Head of caudate nucleus (tissue), 42 donors: ENCODE results near the gene DGKI.
A peak's percentile ranks its signal among the peaks of the same experiment; 100 is the strongest.

ENCODE experiments used
- DNase-seq, 42 donors: peaks; one replicate each; pipeline versions ENCODE4 v3.0.0 to v3.0.0-alpha.2; 2020 to 2021; ENCODE audit warnings: mixed read lengths in 7 of 42
- intact Hi-C: fragments of 100-400 bp; cut with DNase I; formaldehyde crosslinking; loops from one replicate; pipeline ENCODE4 v1.15.0; 2022

The DGKI gene

GRCh38 chr7:137813541-137813940 lies 33.2 kb downstream of the DGKI start:
- intact Hi-C loops: no loop called here
- DNase-seq: no peak

- intact Hi-C loops: no loop called here
- DNase-seq: no peak
Measured at GRCh38 chr7:137810248-137810647, 36.5 kb downstream of the DGKI start.

- intact Hi-C loops: no loop called here
- DNase-seq: no peak
Measured at GRCh38 chr7:137804836-137805235, 41.9 kb downstream of the DGKI start.

GRCh38 chr7:137801491-137801890 lies 45.3 kb downstream of the DGKI start:
- intact Hi-C loops: no loop called here
- no peak for DNase-seq

- DNase-seq: no peak
- intact Hi-C loops: no loop called here
Measured at GRCh38 chr7:137801003-137801402, 45.8 kb downstream of the DGKI start.

GRCh38 chr7:137798073-137798763 lies 48.6 kb downstream of the DGKI start:
- no peak for DNase-seq
- intact Hi-C loops: no loop called here

GRCh38 chr7:137795211-137795610 lies 51.6 kb downstream of the DGKI start:
- intact Hi-C loops: no loop called here
- no peak for DNase-seq

- intact Hi-C loops: no loop called here
- peak in 1 of 42 donors; percentile 9 for DNase-seq
Measured at GRCh38 chr7:137791930-137792329, 54.8 kb downstream of the DGKI start.

- intact Hi-C loops: no loop called here
Measured at GRCh38 chr7:137790828-137791227, 55.9 kb downstream of the DGKI start.

GRCh38 chr7:137789215-137789882 lies 57.4 kb downstream of the DGKI start:
- no peak for DNase-seq
- intact Hi-C loops: no loop called here

More at GRCh38 chr7:137790828-137791227, 55.9 kb downstream of the DGKI start:
- no peak for DNase-seq

- intact Hi-C loops: no loop called here
- no peak for DNase-seq
Measured at GRCh38 chr7:137787301-137787976, 59.3 kb downstream of the DGKI start.

- no peak for DNase-seq
- intact Hi-C loops: no loop called here
Measured at GRCh38 chr7:137778511-137778910, 68.3 kb downstream of the DGKI start.

- no peak for DNase-seq
- intact Hi-C loops: no loop called here
Measured at GRCh38 chr7:137774793-137775201, 72.0 kb downstream of the DGKI start.

GRCh38 chr7:137772748-137773147 lies 74.0 kb downstream of the DGKI start:
- intact Hi-C loops: no loop called here
- DNase-seq: peak in 28 of 42 donors; percentile 16 to 78 (median 43)

- DNase-seq: no peak
- intact Hi-C loops: no loop called here
Measured at GRCh38 chr7:137772316-137772715, 74.5 kb downstream of the DGKI start.

GRCh38 chr7:137771679-137772078 lies 75.1 kb downstream of the DGKI start:
- intact Hi-C loops: no loop called here
- no peak for DNase-seq

GRCh38 chr7:137771273-137771672 lies 75.5 kb downstream of the DGKI start:
- intact Hi-C loops: no loop called here
- no peak for DNase-seq

- intact Hi-C loops: no loop called here
- DNase-seq: no peak
Measured at GRCh38 chr7:137768366-137768765, 78.4 kb downstream of the DGKI start.

- no peak for DNase-seq
- intact Hi-C loops: no loop called here
Measured at GRCh38 chr7:137762334-137762733, 84.4 kb downstream of the DGKI start.

- intact Hi-C loops: no loop called here
Measured at GRCh38 chr7:137760111-137760510, 86.7 kb downstream of the DGKI start.

More at GRCh38 chr7:137760111-137760510, 86.7 kb downstream of the DGKI start:
- peak in 19 of 42 donors; percentile 5 to 61 (median 27) for DNase-seq
